Lung (tissue), 12 donors: ENCODE results near the gene ANO2. TPM values are rescaled to one million over a fixed set of nuclear protein-coding genes. Genes with fewer than 3 reads are reported as not detected.

Experiments used
- ATAC-seq: fragments of 200-7000 bp; cut with Tn5 transposase; one replicate; pipeline ENCODE4 v1.9.1; 2020; ENCODE audit warnings: moderate number of reproducible peaks; ENCODE audit not compliant: insufficient read depth, low FRiP score
- DNase-seq, 3 donors: peaks; one replicate each; pipeline ENCODE4 v3.0.0-alpha.2; 2013 to 2017
- H3K27ac ChIP-seq, 2 donors: one replicate each; pipeline ENCODE4 v1.5.1; 2013; ENCODE audit warnings: mild to moderate bottlenecking in 2 of 2, moderate library complexity in 2 of 2, control low read depth in 1 of 2, inconsistent platforms in 1 of 2, low read depth in 1 of 2, low read length in 1 of 2
- H3K27me3 ChIP-seq, 3 donors: one replicate each; pipeline ENCODE4 v1.5.1; 2013; ENCODE audit warnings: low read length in 2 of 3; ENCODE audit not compliant: control insufficient read depth in 3 of 3, insufficient read depth in 3 of 3
- H3K36me3 ChIP-seq, 4 donors: one replicate each; pipeline ENCODE4 v1.5.1; 2013; ENCODE audit warnings: low read length in 4 of 4, mild to moderate bottlenecking in 1 of 4, moderate library complexity in 1 of 4; ENCODE audit not compliant: control insufficient read depth in 4 of 4, insufficient read depth in 4 of 4
- H3K4me1 ChIP-seq, 5 donors: one replicate each; pipeline ENCODE4 v1.5.1; 2013; ENCODE audit warnings: low read length in 5 of 5, mild to moderate bottlenecking in 2 of 5, moderate library complexity in 1 of 5; ENCODE audit not compliant: control insufficient read depth in 5 of 5, insufficient read depth in 5 of 5
- H3K4me3 ChIP-seq: one replicate; pipeline ENCODE4 v1.5.1; 2013; ENCODE audit warnings: mild to moderate bottlenecking, control low read depth, moderate library complexity
- H3K9ac ChIP-seq, 2 donors: one replicate each; pipeline ENCODE4 v1.5.1; 2013; ENCODE audit warnings: low read length in 2 of 2, control low read depth in 1 of 2; ENCODE audit not compliant: insufficient read depth in 1 of 2
- H3K9me3 ChIP-seq, 4 donors: one replicate each; pipeline ENCODE4 v1.5.1; 2013; ENCODE audit warnings: low read length in 3 of 4, mild to moderate bottlenecking in 1 of 4, moderate library complexity in 1 of 4; ENCODE audit not compliant: control insufficient read depth in 4 of 4, insufficient read depth in 3 of 4
- CTCF ChIP-seq: IDR thresholded peaks from 2 replicates; pipeline ENCODE4 v1.5.1; 2012; ENCODE audit warnings: mild to moderate bottlenecking; ENCODE audit errors: control extremely low read depth, extremely low read depth
- WGBS, 2 donors: extraction: QIAGEN DNeasy Blood & Tissue Kit; methylation state at CpG; one replicate each; pipeline ENCODE4 v1.1.7; 2013; 5-methylcytosine and 5-hydroxymethylcytosine counted together
- polyA plus RNA-seq, 2 donors: library from polyadenylated mRNA; stranded (reverse); fragments of 200-250 nt; gene quantifications; one replicate each; pipeline ENCODE4 v1.2.1, GENCODE V29; 2013
- total RNA-seq, 2 donors: library from RNA; depleted of rRNA in 1 of 2; stranded (reverse); fragments of >200 nt in 1 of 2; gene quantifications; one replicate each; pipeline ENCODE4 v1.2.1, GENCODE V29; 2014 to 2021
- donor health status: control.
- donor health status: control.
- donor health status: Bipolar disorder and iron deficiency.
- donor health status: healthy.
- donor health status: DM: yes; HTN: yes; CAD: no.

Gene ANO2
- total and polyA plus RNA-seq, 4 donors, result 5.9 to 11.3 (median 7.4) TPM

DNA sequence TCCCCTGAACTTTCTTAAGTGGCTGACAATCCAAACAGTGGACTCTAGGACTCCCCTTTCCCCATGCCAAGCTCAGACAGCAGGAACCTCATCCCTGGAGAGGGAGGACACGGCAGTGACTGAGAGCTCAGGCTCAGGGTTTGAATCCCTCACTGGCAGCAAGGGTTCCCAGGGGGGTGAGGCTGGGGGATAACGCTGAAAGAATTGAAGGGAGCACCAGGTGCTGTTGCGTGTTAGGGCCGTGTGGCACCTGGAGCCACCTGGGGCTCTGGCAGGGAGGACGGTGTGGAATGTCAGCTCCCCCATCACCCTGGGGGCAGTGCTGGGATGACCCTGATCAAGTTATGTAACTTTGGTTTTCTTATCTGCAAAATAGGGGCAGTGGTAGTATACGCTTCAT, 40.1 kb downstream of the ANO2 start:
- Histone ChIP-seq H3K27ac (no peak overlapping the region), H3K4me1 (no peaks in the 10 kb centered on the region), H3K9ac (no peak overlapping the region), H3K36me3 (peaks cover 0 to 2% (median 0%) of the 10 kb centered on the region in 4 donors), H3K4me3 (no peak overlapping the region), H3K9me3 (no peaks in the 10 kb centered on the region), H3K27me3 (peaks cover 0 to 3% (median 2%) of the 10 kb centered on the region in 3 donors)
- 67 to 84% methylated on average over 6 of the region's 6 CpGs for WGBS, 2 donors
- DNase-seq (no peak), ATAC-seq (no peak)
- no peak for TF ChIP-seq CTCF

DNA sequence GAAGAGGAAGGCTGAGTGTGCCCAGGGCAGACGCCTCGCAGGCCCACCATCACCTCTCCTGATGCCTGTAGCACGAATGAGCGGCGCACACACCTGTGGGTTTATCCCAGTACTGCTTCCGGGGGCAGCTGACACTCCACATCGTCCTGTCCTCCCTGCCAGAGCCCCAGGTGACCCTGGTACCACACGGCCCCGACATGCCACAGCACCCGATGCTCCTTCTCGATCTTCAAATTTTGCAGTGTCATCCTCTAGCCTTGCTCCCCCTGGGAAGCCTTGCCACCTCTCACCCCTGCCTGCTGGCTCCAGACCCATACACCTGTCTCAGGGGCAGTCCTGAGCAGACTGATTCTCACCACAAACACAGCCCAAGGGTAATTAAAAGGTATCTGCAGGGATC, 40.6 kb downstream of the ANO2 start:
- DNase-seq, result no peak
- H3K4me3 ChIP-seq, result no peak overlapping the region
- 79 to 86% methylated on average over 11 of the region's 11 CpGs for WGBS, 2 donors

GRCh38 chr12:5902736-5903135, 42.3 kb downstream of the ANO2 start:
- Histone ChIP-seq H3K4me1 (peaks cover 0 to 3% (median 0%) of the 10 kb centered on the region in 5 donors), H3K4me3 (no peak overlapping the region), H3K36me3 (peaks cover 0 to 2% (median 0%) of the 10 kb centered on the region in 4 donors), H3K27me3 (peaks cover 0 to 3% (median 0%) of the 10 kb centered on the region in 3 donors), H3K27ac (no peak overlapping the region), H3K9me3 (no peaks in the 10 kb centered on the region), H3K9ac (no peak overlapping the region)
- 90 to 99% methylated on average over 2 of the region's 2 CpGs for WGBS, 2 donors
- ATAC-seq (no peak), DNase-seq (no peak)
- no peak for TF ChIP-seq CTCF

More for the DNA sequence above, 40.6 kb downstream of the ANO2 start:
- Histone ChIP-seq H3K27ac (no peak overlapping the region), H3K9ac (no peak overlapping the region), H3K4me1 (peaks cover 0 to 3% (median 0%) of the 10 kb centered on the region in 5 donors), H3K36me3 (peaks cover 0 to 2% (median 0%) of the 10 kb centered on the region in 4 donors), H3K27me3 (peaks cover 0 to 3% (median 2%) of the 10 kb centered on the region in 3 donors), H3K9me3 (no peaks in the 10 kb centered on the region)
- no peak for ATAC-seq
- TF ChIP-seq CTCF, result no peak

DNA sequence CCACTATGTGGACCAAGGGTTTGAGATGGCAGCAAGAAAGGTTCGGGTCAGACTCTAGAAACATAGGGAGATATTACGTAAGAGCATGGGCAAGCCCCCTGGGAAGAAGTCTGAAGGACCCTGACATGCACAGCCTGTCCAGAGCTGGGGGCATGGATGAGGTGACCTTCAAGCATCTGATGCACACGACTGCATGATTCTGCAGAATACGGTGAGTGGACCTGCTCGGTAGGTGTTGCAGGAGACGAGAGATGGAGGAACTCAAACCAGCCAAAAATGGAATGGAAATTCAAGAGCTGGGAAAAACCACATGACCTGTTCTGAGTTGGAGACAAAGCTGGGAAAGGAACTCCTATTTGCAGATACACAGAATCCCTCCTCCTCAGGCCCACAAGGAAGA, 43.6 kb downstream of the ANO2 start:
- no peaks in the 10 kb centered on the region for H3K9me3 ChIP-seq
- TF ChIP-seq CTCF, result no peak
- H3K4me3 ChIP-seq, result no peak overlapping the region
- H3K4me1 ChIP-seq, result peaks cover 0 to 3% (median 0%) of the 10 kb centered on the region in 5 donors
- no peak overlapping the region for H3K27ac ChIP-seq
- H3K27me3 ChIP-seq, result peaks cover 0 to 7% (median 0%) of the 10 kb centered on the region in 3 donors
- 89% methylated on average over 6 of the region's 6 CpGs for WGBS, 2 donors
- DNase-seq, result no peak
- H3K36me3 ChIP-seq, result peaks cover 0 to 2% (median 0%) of the 10 kb centered on the region in 4 donors
- H3K9ac ChIP-seq, result no peak overlapping the region
- no peak for ATAC-seq
